ENCODE data around the gene SMG9.

SMG9 gene

DNA sequence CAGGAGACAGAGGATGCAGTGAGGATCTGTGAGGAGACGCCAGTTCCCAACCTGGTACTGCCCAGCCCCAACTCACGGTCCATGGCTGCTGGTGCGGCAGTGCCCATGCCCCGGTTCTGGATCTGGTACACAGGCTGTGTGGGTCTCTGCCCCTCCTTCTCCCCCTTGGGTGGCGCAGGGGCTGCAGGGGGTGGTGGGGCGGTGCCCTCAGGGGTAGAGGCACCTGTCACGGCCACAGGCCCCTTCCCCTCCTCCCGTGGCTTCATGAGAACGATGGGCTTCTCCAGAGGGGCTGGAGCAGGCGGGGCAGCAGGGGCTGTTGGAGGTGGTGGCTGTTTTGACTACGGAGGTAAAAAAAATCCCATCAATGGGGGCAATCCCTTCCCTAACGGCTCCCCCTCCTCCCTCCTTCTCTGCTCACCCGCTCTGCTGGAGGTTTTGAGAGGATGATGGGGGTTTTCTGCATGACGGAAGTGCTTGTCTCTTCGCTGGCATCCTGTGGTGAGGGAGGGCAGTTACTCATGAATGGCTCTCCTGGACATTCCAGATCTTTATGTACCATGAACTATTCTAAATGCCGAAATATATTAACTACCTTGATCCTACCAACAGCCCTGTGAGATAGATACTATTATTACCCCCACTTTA is 7.1 kb downstream of the SMG9 start:
- Mint-ChIP-seq H3K9me3 (no peaks in the 10 kb centered on the region), H3K27ac (no peak overlapping the region), H3K36me3 (ENCODE audit: low read depth) (peaks cover 69% of the 10 kb centered on the region), H3K4me1 (peaks cover under 1% of the 10 kb centered on the region), H3K4me3 (no peak overlapping the region), H3K27me3 (ENCODE audit: low read depth) (no peaks in the 10 kb centered on the region)
- TF ChIP-seq, protein P1, sequence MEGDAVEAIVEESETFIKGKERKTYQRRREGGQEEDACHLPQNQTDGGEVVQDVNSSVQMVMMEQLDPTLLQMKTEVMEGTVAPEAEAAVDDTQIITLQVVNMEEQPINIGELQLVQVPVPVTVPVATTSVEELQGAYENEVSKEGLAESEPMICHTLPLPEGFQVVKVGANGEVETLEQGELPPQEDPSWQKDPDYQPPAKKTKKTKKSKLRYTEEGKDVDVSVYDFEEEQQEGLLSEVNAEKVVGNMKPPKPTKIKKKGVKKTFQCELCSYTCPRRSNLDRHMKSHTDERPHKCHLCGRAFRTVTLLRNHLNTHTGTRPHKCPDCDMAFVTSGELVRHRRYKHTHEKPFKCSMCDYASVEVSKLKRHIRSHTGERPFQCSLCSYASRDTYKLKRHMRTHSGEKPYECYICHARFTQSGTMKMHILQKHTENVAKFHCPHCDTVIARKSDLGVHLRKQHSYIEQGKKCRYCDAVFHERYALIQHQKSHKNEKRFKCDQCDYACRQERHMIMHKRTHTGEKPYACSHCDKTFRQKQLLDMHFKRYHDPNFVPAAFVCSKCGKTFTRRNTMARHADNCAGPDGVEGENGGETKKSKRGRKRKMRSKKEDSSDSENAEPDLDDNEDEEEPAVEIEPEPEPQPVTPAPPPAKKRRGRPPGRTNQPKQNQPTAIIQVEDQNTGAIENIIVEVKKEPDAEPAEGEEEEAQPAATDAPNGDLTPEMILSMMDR (IDR thresholded peaks at IDR 0.05; ENCODE audit: unreplicated experiment in 3 of 3), result no peak

DNA sequence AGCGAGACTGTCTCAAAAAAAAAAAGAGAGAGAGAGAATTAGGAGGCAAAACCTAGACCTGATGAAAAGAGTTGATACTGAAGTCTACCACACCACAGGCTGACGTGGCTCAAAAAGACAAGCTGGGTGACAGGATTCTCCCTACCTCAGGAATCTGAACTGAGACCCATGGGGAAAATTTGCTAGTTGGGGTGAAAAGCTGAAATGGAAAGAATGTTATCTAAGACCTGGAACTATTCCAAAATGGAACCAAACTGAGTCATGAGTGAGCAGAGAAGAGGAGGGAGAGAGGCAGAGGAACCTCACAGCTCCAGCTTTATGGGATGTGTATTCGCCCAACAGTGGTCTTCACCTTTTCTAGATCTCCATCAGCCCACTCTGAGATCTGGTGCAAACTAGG is 11.7 kb downstream of the SMG9 start:
- H3K4me1 Mint-ChIP-seq, result no peaks in the 10 kb centered on the region
- H3K36me3 Mint-ChIP-seq (ENCODE audit: low read depth), result peaks cover 79% of the 10 kb centered on the region
- H3K27me3 Mint-ChIP-seq (ENCODE audit: low read depth), result no peaks in the 10 kb centered on the region
- H3K4me3 Mint-ChIP-seq, result no peak overlapping the region
- TF ChIP-seq, protein P1 (IDR thresholded peaks at IDR 0.05; ENCODE audit: unreplicated experiment in 3 of 3), result no peak
- no peaks in the 10 kb centered on the region for H3K9me3 Mint-ChIP-seq
- no peak overlapping the region for H3K27ac Mint-ChIP-seq

DNA sequence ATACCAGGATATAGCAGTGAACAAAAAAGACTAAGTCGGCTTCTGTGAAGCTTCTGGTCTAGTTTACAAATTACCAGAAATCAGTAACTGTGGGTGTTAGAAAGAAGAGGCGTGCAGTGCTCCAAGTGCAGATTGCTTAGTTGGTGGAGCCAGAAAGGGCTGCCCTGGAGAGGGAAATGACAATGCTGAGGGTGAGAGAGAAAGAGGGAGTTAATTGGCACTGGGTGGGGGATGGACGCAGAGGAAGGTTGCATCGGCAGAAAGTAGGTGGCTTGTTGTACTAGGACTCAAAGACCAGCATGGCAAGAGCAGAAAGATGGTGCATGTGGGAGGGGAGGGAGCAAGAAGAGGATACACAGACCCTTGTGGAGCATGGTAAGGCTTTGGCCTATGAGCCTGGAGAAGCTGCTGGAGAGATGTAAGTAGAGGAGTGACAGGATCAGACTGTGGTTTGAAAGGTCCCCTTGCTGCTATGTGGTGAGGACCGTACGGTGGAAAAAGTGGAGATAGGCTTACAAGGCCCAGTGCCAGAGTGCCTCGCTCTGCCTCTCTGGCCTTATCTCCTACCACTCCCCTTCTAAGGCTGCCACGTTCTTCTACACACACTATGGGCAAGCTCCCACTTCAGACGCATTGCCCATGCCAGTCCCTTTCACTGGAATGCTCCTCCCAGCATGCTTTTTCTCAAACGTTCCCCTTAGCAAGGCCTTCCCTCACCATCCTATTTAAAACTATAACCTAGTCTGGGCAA is 13.5 kb downstream of the SMG9 start:
- Mint-ChIP-seq H3K36me3 (ENCODE audit: low read depth) (peaks cover 81% of the 10 kb centered on the region), H3K9me3 (no peaks in the 10 kb centered on the region), H3K4me3 (no peak overlapping the region), H3K27me3 (ENCODE audit: low read depth) (no peaks in the 10 kb centered on the region), H3K4me1 (no peaks in the 10 kb centered on the region), H3K27ac (no peak overlapping the region)
- TF ChIP-seq, protein P1 (IDR thresholded peaks at IDR 0.05; ENCODE audit: unreplicated experiment in 3 of 3), result no peak

DNA sequence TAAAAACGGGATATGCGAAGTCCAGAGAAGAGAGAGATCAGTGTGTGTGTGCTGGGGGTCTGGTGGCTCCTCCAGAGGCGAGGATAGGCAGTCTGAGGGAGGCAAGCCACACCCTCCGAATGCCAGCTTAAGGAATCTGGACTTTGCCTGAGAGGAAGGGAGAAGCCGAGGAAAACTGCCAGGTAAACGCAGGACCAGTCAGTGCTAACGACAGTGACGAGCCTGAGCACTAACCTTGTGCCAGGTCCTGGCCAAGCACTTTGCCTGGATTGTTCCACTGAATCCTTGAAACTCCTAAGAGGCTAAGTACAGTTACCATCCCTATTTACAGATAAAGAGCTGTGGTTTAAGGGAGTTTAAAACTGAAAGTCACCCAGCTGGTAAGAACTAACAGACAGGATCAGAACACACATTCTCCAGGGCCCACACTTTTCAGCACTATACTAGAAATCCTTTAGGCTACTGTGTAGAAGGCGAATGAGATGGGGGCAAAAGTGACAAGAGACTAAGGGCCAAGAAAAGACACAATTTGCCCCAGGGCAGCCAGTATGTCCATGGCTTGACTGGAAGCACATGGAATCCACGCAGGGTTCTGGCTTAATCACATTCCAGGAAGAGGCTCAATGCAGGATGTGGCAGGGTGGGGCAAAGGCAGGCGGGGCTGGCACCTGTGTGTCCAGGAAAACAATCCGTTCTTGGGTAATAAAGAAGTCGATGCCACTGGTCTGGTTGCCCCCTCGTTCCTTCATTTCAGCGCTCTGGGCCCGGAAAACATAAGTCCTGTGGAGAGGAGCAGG is 15.1 kb downstream of the SMG9 start:
- no peaks in the 10 kb centered on the region for H3K4me1 Mint-ChIP-seq
- H3K36me3 Mint-ChIP-seq (ENCODE audit: low read depth), result peaks cover 82% of the 10 kb centered on the region
- H3K4me3 Mint-ChIP-seq, result no peak overlapping the region
- TF ChIP-seq, protein P1 (IDR thresholded peaks at IDR 0.05; ENCODE audit: unreplicated experiment in 3 of 3), result no peak
- H3K27me3 Mint-ChIP-seq (ENCODE audit: low read depth), result no peaks in the 10 kb centered on the region
- no peaks in the 10 kb centered on the region for H3K9me3 Mint-ChIP-seq
- no peak overlapping the region for H3K27ac Mint-ChIP-seq

DNA sequence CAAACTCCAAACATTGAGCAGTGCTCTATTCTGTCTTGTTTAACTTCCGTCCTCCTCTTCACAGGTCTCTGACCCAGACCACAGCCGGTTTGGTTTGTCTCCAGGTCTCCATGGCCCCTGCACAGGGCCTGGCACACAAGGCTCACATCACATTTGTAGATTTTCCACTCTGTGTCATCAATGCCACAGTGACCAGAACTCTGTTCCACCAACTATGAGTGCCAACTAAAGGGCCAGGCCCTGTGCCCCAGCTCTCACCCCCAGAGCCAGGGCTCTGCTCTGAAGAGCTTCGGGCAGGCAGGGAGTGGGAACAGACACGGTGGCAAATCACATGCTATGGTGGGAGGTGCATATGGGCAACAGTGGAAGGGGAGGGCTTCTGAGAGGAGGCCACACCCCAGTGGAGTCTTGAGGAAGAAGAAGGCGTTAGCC is 16.0 kb downstream of the SMG9 start:
- TF ChIP-seq, protein P1 (IDR thresholded peaks at IDR 0.05; ENCODE audit: unreplicated experiment in 3 of 3), result no peak

More for the DNA sequence above, 16.0 kb downstream of the SMG9 start:
- Mint-ChIP-seq H3K27me3 (ENCODE audit: low read depth) (no peaks in the 10 kb centered on the region), H3K9me3 (no peaks in the 10 kb centered on the region), H3K36me3 (ENCODE audit: low read depth) (peaks cover 81% of the 10 kb centered on the region), H3K4me1 (no peaks in the 10 kb centered on the region), H3K27ac (no peak overlapping the region), H3K4me3 (no peak overlapping the region)

All from nephron (organoid).